Mucosa of descending colon (tissue), 3 donors: ENCODE measurements around the gene ATP6V0A4. TPM values are rescaled to one million over a fixed set of nuclear protein-coding genes. Genes with fewer than 3 reads are reported as not detected.
"Not testable (repeated sequence)": the region's sequence is repeated elsewhere in the genome, so short reads cannot be mapped to it uniquely, and the experiment has no call there.

Experiments
- ATAC-seq: fragments of 200-7000 bp; cut with Tn5 transposase; one replicate; pipeline ENCODE4 v1.9.1; 2020; ENCODE audit warnings: mild to moderate bottlenecking, moderate library complexity
- DNase-seq, 3 donors: peaks; one replicate each; pipeline ENCODE4 v3.0.0-alpha.2; 2020
- H3K36me3 ChIP-seq: fragments of 200-600 bp; one replicate; pipeline ENCODE4 v1.8.0; 2021; ENCODE audit warnings: low read depth, mild to moderate bottlenecking
- H3K4me1 ChIP-seq: fragments of 200-600 bp; one replicate; pipeline ENCODE4 v1.8.0; 2021; ENCODE audit warnings: low read depth, mild to moderate bottlenecking
- H3K4me3 ChIP-seq: fragments of 200-600 bp; one replicate; pipeline ENCODE4 v1.8.0; 2021; ENCODE audit warnings: mild to moderate bottlenecking
- H3K9me3 ChIP-seq: fragments of 200-600 bp; one replicate; pipeline ENCODE4 v1.8.0; 2021; ENCODE audit warnings: mild to moderate bottlenecking
- CTCF ChIP-seq: fragments of 200-600 bp; IDR thresholded peaks from one replicate; pipeline ENCODE4 v1.8.0; 2022; ENCODE audit warnings: antibody characterized with exemption, mild to moderate bottlenecking
- intact Hi-C, 2 donors: fragments of 100-400 bp; cut with DNase I in 1 of 2; cut with micrococcal nuclease in 1 of 2; formaldehyde crosslinking; loops; one replicate each; pipeline versions ENCODE4 v1.11.0 to v1.11.1; 2022; cut with DNase I, micrococcal nuclease
- total RNA-seq, 3 donors: library from RNA; stranded (reverse); fragmentation: NEBNext Ultra II Directional in 2 of 3; extraction: Animal tissue kit (Norgen Biotek cat#: 25700) in 2 of 3; gene quantifications; one replicate each; pipeline versions ENCODE4 v1.2.1 to v1.2.4, GENCODE V29; 2021 to 2023
- donor health status: DM: no; HTN: no; CAD: no; lungs with moderate emphysema.
- donor health status: DM: no; HTN: no; CAD: no.
- donor health status: DM: no; HTN: yes; CAD: no.

ATP6V0A4 gene
- total RNA-seq, 3 donors from 2014 or later = not detected

- no peaks in the 10 kb centered on the region for H3K36me3 ChIP-seq
- no peak for TF ChIP-seq CTCF
- no peak for DNase-seq
- no peaks in the 10 kb centered on the region for H3K4me1 ChIP-seq
- intact Hi-C loops = loop anchor here in 1 of 2 donors (5.0 kb wide), 1 partner anchor 578 kb away; no protein-coding TSS in a partner anchor
- no peaks in the 10 kb centered on the region for H3K9me3 ChIP-seq
- ATAC-seq = no peak
- no peak overlapping the region for H3K4me3 ChIP-seq
These were observed 58.1 kb downstream of the ATP6V0A4 start for GRCh38 chr7:138739859-138740258.

- H3K4me1 ChIP-seq = no peaks in the 10 kb centered on the region
- H3K9me3 ChIP-seq = no peaks in the 10 kb centered on the region
- peak; percentile 88 for ATAC-seq
- no peak overlapping the region for H3K4me3 ChIP-seq
- no peaks in the 10 kb centered on the region for H3K36me3 ChIP-seq
- TF ChIP-seq CTCF = peak; percentile 76
- DNase-seq = peak; percentile 69 to 96 (median 92)
- intact Hi-C loops = loop anchor here in 1 of 2 donors (5.0 kb wide), 1 partner anchor 576 kb away; no protein-coding TSS in a partner anchor
These were observed 59.3 kb downstream of the ATP6V0A4 start for GRCh38 chr7:138738551-138739335.

GRCh38 chr7:138738114-138738513 lies 59.9 kb downstream of the ATP6V0A4 start:
- DNase-seq = no peak
- no peak overlapping the region for H3K4me3 ChIP-seq
- intact Hi-C loops = loop anchor here in 1 of 2 donors (5.0 kb wide), 1 partner anchor 576 kb away; no protein-coding TSS in a partner anchor
- TF ChIP-seq CTCF = no peak
- H3K9me3 ChIP-seq = no peaks in the 10 kb centered on the region
- no peaks in the 10 kb centered on the region for H3K36me3 ChIP-seq
- H3K4me1 ChIP-seq = no peaks in the 10 kb centered on the region
- no peak for ATAC-seq

- TF ChIP-seq CTCF = no peak
- Histone ChIP-seq H3K36me3 (no peaks in the 10 kb centered on the region), H3K4me3 (no peak overlapping the region), H3K4me1 (no peaks in the 10 kb centered on the region), H3K9me3 (no peaks in the 10 kb centered on the region)
- ATAC-seq (no peak), DNase-seq (no peak)
- intact Hi-C loops = loop anchor here in 1 of 2 donors (5.0 kb wide), 1 partner anchor 573 kb away; no protein-coding TSS in a partner anchor
These were observed 62.6 kb downstream of the ATP6V0A4 start for GRCh38 chr7:138735399-138735798.

GRCh38 chr7:138731733-138732132 lies 66.3 kb downstream of the ATP6V0A4 start:
- H3K4me3 ChIP-seq, DNase-seq, H3K36me3 ChIP-seq, intact Hi-C loops, ATAC-seq, H3K9me3 ChIP-seq, H3K4me1 ChIP-seq: not testable (repeated sequence)

GRCh38 chr7:138729444-138729843 lies 68.6 kb downstream of the ATP6V0A4 start:
- H3K4me1 ChIP-seq = no peaks in the 10 kb centered on the region
- no peaks in the 10 kb centered on the region for H3K36me3 ChIP-seq
- no peak for ATAC-seq
- no peaks in the 10 kb centered on the region for H3K9me3 ChIP-seq
- DNase-seq = no peak
- intact Hi-C loops = no loop called here
- no peak overlapping the region for H3K4me3 ChIP-seq
- TF ChIP-seq CTCF = no peak
